ENCODE measurements around the gene KLHL6.
"Not testable (repeated sequence)": the region's sequence is repeated elsewhere in the genome, so short reads cannot be mapped to it uniquely, and the experiment has no call there.

KLHL6 gene

GRCh38 chr3:183487016-183487415, 68.5 kb downstream of the KLHL6 start:
- DNase-seq (ENCODE audit: low read depth in 2 of 2), result no peak

GRCh38 chr3:183486472-183486871, 69.0 kb downstream of the KLHL6 start:
- DNase-seq (ENCODE audit: low read depth in 2 of 2), result no peak

GRCh38 chr3:183485585-183485984, 69.9 kb downstream of the KLHL6 start:
- no peak for DNase-seq (ENCODE audit: low read depth in 2 of 2)

- no peak for DNase-seq (ENCODE audit: low read depth in 2 of 2)
Observed at GRCh38 chr3:183485093-183485492, 70.4 kb downstream of the KLHL6 start.

DNA sequence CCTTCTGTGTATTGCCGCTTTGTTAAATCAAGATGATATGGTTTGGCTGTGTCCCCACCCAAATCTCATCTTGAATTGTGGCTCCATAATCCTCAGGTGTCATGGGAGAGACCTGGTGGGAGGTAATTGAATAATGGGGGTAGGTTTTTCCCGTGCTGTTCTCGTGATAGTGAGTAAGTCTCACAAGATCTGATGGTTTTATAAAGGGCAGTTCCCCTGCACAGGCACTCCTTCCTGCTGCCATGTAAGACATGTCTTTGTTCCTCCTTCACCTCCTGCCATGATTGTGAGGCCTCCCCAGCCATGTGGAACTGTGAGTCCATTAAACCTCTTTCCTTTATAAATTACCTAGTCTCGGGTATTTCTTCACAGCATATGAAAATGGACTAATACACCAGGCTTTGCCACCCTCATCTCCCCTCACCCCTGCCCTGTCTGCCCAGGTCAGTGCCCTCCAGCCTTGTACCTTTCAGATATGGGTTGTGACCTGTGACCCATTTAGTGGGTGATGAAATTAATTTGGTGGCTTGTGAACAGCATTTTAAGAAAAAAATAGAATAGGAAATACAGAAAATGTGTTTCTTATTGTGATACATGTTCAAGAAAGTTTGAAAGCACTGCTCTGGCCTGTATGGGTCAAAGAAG, 71.0 kb downstream of the KLHL6 start:
- no peak for DNase-seq (ENCODE audit: low read depth in 2 of 2)

GRCh38 chr3:183481582-183481981, 73.9 kb downstream of the KLHL6 start:
- DNase-seq (ENCODE audit: low read depth in 2 of 2), result no peak

DNA sequence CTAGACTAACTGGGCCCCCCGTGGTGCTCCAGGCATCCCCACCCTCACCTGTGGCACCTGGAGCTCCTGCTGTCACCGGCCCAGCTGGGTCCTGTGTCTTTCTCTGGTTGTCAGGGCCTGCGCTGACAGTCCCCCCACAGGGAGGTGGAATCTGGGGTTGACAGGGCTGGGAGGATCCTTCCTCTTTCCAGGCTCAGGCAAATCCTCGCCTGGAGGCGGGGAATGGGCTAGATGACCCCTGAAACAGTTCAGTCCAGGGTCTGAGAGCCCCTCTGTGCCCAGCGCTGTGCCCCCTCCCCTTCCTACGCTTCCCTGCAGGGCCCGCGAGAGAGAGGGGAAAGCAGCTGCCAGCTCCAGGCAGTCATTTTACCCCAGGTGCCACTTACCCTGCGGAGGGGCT, 77.0 kb downstream of the KLHL6 start:
- no peak for DNase-seq (ENCODE audit: low read depth in 2 of 2)

DNA sequence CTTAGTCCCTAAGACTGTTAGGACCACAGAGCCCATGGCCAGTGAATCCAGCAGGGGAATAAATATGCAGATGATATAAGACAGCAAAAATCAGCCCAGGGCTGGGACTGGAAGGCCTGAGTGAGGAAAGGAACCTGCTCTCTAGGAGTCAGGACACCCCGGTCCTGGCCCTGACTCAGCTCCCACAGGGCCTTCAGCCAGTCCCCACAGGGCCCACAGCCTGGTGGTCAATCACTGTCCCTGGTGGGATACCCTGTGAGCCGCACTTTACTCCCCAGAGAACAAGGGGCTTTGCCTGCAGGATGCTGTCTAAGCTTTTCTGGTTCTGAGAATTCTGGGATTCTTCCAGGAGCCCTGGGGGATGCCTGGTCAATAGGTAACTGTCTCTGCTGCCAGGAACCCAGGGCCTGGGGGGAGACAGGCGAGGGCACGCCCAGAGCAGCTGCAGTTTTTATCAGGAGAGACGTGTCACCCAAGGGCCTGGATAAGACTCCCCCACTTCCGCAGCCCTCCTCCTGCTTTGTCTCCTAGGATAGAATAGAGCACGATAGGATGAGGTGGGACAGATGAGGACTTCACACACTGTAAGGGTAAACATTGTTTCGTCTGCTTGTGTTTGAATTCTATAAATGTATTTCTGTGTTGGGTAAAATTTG, 77.6 kb downstream of the KLHL6 start:
- DNase-seq (ENCODE audit: low read depth in 2 of 2), result no peak

DNA sequence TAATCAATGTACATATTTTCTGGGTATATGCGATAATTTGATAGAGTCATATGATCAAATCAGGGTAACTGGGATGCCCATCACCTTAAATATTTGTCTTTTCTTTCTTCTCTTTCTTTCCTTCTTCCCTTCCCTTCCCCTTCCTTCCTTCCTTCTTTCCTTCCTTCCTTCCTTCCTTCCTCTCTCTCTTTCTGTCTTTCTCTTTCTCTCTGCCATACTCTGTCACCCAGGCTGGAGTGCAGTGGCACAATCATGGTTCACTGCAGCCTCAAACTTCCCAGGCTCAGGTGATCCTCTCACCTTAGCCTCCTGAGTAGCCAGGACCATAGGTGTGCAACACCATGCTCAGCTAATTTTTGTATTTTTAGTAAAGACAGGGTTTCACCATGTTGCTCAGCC, 79.7 kb downstream of the KLHL6 start:
- not testable (repeated sequence) for DNase-seq (ENCODE audit: low read depth in 2 of 2)

DNA sequence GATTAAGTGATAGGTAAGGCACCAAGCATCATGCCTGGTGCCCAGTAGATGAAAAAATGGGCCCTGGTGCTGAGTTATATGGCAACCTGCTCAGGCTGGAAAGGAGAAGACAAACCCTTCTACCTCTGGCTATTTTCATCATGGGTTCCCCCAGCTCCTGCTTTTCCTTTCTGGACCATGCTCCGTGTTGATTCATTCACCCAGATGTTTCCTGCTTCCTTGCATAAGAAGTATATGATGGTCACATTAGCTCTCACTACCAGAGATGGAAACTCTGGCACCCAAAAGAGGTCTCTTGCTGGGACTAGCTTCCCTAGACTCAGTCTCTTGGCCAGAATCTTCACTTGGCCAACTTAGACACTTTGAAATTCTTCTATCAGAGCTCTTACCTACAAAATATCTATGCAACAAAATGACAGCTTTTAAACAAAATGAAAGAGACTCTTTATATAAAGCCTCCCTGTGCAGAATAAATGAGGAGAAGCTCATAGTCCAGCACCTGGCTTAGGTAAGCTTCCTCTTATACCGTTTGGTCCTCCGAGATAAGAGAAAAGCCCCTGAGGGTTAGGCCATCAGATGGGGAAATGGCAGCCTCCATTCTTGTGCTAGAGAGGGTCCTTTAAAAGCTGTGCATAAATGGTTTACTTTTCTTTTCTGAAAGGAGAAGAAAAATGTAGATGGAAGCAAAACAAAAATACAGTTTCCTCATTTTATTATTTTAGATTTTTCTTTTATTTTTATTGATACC, 80.3 kb downstream of the KLHL6 start:
- no peak for DNase-seq (ENCODE audit: low read depth in 2 of 2)

DNA sequence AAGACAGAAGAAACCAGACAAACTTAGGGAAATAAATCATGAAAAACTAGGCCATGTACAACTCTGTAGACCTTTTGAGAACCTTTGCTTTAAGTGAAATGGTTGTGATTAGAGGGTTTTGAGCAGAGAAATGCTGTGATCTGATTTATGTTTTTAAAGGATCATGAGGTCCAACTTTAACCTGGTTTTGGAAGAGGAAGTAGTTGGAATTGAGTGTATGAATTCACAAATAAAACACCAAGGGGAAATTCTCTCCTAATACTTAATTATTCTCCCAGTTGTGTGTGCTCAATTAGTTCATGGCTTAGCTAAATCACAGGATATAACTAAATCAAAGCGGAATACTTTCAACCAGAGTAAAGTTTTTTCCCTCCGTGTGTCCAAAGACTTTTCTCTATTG, 81.5 kb downstream of the KLHL6 start:
- no peak for DNase-seq (ENCODE audit: low read depth in 2 of 2)

GRCh38 chr3:183472155-183472554, 83.4 kb downstream of the KLHL6 start:
- no peak for DNase-seq (ENCODE audit: low read depth in 2 of 2)

DNA sequence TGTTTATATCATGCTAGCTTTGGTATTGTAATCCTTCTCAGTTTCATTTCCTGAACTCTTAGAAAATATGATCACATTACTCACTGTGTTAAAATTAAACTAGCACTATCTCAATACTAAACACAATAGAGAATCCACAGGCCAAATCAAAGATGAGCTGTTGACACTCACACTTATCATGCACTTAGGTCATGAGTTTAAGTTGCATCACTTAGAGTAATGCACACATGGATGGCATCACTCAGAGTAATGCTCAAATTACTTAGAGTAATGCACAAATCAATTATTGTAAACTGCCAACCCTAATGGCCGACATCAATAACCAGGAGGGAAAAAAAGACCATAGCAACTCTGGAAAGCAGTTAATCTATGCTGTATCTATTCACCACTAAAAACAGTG, 87.1 kb downstream of the KLHL6 start:
- DNase-seq (ENCODE audit: low read depth in 2 of 2), result no peak

- DNase-seq (ENCODE audit: low read depth in 2 of 2), result no peak
Observed at GRCh38 chr3:183466575-183466974, 88.9 kb downstream of the KLHL6 start.

DNA sequence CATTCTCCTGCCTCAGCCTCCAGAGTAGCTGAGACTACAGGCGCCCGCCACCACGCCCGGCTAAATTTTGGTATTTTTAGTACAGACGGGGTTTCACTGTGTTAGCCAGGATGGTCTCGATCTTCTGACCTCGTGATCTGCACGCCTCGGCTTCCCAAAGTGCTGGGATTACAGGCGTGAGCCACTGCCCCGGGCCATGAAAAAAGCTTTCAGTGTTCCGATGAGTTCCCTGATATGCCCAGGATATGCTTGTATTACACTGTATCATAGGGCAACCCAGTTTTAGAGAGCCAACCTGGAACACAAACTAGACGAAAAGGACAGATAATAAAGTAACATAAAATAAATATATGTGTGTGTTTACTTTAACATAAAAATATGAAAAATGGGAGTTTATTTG, 89.8 kb downstream of the KLHL6 start:
- DNase-seq (ENCODE audit: low read depth in 2 of 2), result not testable (repeated sequence)

GRCh38 chr3:183464480-183464879, 91.0 kb downstream of the KLHL6 start:
- DNase-seq (ENCODE audit: low read depth in 2 of 2), result no peak

DNA sequence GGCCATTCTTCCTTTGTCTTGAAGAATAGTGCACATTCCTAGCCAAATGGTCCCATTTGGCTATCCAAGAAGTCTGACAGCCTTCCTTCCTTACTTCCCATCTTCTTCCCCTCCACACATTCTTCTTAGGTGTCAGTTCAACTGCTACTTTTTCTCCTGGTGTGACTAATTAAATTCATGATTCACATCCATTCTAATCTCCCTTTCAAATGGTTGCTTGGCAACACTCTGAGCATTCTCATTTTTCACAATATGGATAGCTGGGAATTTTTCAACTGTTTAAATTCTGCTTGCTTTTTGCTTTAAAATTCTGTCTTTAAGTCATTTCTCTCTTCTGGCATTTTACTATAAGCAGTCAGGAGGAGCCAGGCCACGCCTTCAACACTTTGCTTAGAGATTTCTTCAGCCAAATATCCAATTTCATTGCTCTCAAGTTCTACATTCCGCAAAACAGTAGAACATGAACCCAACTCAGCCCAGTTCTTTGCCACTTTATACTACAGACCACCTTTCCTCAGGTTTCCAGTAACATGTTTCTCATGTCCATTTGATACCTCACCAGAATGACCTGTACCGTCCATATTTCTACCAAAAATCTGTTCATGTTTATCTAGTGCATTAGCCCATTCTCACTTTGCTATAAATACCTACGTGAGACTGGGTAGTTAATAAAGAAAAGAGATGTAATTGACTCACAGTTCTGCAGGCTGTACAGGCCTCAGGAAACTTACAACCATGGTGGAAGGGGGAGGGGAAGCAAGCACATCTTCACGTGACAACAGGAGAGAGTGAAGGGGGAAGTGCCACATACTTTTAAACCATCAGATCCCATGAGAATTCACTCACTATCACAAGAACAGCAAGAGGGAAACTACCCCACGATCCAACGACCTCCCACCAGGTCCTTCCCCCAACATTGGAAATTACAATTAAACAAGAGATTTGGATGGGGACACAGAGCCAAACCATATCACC, 95.1 kb downstream of the KLHL6 start:
- no peak for DNase-seq (ENCODE audit: low read depth in 2 of 2)

- DNase-seq (ENCODE audit: low read depth in 2 of 2), result no peak
Observed at GRCh38 chr3:183455089-183455488, 100.4 kb downstream of the KLHL6 start.

- DNase-seq (ENCODE audit: low read depth in 2 of 2), result no peak
Observed at GRCh38 chr3:183454064-183454463, 101.4 kb downstream of the KLHL6 start.

DNA sequence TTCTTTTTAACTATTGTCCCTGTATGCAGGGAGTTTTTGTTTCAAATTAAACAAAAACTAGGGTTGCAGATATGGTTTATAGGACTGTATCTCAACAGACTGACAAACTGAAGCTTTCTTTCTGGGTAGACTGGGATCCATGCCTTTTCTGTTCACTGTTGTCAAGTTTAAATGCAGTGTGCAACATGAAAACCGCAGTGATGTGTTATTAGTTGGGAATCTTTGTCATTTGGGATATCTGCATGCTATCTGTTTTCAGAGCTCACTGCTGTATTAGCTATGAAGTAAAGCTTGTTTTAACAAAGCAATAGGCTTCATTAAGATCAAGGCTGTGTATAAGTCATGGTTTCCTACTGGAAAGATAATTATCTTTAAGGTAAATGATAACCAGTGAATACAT, 105.7 kb downstream of the KLHL6 start:
- no peak for DNase-seq (ENCODE audit: low read depth in 2 of 2)

DNA sequence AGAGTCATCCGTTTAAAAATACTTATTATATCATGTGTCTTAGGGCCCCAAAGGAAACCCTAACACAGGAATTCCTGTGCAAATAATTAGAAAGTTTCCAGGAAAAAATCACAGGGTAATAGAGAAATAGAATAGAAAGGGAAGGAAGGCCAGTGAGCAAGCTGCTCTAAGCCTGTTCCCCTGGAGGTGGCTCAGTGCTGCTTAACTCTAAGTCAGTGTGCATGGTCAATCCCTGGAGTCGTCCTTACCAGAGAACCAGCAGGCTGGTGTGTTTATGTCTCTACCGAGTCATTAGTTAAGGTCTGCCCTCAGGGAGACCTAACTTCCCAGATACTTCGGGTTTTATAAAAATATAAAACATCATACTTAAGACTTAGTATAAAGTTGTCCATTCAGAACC, 106.1 kb downstream of the KLHL6 start:
- DNase-seq (ENCODE audit: low read depth in 2 of 2), result no peak

All from fibroblast of skin of left biceps (primary cell).